ENCODE results near the gene KCNS1.
"Not testable (repeated sequence)": the region's sequence is repeated elsewhere in the genome, so short reads cannot be mapped to it uniquely, and the experiment has no call there.

KCNS1 gene, protein sequence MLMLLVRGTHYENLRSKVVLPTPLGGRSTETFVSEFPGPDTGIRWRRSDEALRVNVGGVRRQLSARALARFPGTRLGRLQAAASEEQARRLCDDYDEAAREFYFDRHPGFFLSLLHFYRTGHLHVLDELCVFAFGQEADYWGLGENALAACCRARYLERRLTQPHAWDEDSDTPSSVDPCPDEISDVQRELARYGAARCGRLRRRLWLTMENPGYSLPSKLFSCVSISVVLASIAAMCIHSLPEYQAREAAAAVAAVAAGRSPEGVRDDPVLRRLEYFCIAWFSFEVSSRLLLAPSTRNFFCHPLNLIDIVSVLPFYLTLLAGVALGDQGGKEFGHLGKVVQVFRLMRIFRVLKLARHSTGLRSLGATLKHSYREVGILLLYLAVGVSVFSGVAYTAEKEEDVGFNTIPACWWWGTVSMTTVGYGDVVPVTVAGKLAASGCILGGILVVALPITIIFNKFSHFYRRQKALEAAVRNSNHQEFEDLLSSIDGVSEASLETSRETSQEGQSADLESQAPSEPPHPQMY

DNA sequence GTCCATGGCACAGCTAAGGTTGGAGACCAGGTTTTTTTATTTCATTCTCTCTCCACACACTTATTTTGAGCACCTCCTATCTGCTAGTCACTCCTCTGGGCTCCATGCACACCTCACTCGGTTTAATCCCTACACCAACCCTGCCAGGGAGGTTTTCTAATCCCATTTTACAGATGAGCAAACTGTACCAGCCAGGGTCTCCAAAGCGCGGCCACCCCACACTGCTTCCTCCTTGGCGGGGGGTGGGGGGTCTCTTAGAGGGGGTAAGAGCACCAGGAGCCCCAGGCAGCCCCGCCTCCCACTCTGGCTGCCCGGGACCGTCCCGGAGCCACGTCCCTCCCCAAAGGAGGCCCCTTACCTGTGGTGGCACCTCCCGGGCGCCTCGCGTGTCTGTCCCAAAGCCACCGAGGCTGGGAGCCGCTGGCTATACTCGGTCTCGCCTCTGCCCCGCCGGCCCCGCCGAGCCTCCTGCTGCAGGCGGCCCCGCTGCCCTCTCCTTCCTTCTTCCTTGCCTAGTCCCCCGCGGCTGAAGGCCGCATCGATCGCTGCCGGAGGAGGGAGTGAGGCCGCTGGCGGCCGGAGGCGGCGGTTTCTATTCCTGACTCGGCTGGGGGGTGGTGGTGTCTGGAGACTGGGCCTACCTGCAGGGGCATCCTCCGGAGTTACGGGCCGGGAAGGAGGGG lies at the start of gene KCNS1:
KCNS1 (minus strand) TSS at position 565 of the 683 bp plus-strand sequence. CDS start 1,891 bp downstream, outside the sequence.
- DNase-seq: no peak

DNA sequence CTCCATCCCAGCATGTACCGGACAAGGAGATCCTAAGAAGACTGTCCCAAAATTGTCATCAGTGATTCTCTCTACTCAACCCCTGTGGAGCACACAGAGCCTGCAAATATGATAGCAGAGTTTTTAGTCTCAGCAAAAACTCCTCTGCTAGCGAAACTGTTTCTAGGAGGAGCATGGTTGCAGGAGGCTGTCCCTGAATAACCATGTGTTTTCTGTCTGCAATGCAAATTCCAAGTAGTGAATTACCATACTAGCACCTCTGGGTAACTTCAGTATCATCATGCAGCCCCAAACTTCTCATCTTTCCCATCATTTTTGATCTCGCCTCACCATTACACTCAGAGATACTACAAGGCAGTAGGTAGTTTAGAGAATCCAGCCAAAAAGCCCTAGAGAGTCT lies 48.1 kb upstream of the KCNS1 start:
- DNase-seq: no peak

DNA sequence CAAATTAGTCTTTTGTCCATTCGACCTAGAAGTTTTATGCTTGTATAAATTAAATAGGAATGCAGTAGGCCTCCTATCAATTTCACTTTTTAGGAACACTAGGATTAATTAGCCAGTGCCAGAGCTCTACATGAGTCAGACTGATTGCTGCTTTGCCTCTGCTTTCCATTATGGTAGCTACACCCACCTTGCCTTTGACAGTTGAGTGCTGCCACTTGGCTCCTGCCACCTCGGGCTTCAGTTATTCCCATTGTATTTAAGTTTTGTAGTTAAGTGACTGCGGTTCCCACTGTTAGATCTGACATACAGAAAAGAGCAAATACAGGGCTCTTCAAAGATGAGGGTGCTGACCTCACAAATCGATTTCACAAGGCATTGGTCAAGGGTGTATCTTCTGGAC lies 39.9 kb upstream of the KCNS1 start:
- DNase-seq: no peak

DNA sequence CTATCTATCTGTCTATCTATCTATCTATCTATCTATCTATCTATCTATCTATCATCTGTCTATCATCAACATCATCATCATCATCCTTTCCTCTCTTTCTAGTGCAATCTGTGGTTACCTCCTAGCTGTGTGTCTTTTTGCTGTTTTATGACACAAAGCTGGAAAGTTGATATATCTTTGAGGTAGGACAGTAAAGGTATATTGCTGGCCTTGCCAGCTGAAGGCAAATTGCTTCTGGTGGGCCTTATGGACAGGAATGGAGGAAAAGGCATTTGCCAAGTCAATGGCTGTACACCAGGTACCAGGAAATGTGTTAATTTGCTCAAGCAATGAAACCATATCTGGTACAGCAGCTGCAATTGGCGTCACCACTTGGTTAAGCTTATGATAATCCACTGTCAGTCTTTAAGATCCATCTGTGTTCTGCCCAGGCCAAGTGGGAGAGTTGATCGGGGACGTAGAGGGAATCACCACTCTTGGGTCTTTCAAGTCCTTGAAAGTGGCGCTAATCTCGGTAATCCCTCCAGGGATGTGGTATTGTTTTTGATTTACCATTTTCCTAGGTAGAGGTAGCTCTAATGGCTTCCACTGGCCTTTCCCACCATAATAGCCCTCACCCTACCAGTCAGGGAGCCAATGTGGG lies 38.9 kb upstream of the KCNS1 start:
- DNase-seq: not testable (repeated sequence)

DNA sequence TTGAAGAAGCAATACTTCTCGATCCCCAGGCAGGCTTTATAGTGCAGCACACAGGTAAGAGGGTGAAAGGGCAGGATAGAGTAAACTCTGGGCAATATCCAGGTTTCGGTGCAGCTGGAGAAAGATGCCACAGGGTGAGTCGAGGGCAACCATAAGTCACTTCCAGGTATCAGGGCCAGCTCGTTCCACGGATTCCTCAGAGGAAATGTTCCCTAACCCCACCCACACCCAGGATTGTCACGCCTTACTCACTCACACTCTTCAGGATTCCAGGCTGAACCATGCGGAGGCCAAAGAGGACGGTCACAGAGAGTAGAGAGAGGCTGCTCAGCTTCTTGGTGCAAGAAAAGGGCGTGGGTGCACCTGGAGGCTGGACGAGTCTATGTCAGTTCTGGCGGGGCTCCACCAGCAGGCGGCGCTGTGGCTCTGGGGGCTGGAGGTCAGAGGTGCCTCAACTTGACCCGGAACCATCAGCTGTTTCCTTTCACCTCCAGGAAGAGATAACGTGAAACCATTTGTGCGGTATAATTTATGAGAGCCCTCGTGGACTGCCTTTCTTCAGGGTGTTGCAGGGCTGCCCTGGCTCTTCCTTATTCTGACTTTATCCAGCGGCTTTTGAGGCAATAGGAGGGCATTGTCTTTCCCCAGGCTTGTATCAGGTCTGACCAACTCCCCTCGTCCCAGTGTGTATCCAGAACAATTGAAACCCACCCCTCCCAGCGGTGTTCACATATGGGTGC lies 37.8 kb upstream of the KCNS1 start:
- peak; percentile 2 for DNase-seq

DNA sequence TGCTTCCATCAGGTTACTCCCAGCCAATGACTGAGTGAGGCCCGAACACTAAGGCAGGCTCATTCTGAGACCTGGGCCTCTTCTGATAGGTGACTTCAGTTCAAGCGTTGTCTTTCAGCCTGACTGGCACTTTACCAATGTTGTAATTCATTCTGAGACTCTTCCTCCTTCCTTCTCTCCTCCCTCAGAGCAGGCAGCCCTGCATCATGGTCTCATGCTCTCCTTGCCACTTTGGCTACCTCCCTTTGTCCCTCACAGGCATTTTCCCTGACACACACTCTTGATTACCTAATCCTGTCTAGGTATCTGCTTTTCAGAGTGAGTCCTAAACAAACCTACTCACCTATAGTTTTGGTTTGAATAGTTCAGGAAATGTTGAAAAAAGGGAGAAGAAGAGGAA lies 36.0 kb upstream of the KCNS1 start:
- DNase-seq: no peak

DNA sequence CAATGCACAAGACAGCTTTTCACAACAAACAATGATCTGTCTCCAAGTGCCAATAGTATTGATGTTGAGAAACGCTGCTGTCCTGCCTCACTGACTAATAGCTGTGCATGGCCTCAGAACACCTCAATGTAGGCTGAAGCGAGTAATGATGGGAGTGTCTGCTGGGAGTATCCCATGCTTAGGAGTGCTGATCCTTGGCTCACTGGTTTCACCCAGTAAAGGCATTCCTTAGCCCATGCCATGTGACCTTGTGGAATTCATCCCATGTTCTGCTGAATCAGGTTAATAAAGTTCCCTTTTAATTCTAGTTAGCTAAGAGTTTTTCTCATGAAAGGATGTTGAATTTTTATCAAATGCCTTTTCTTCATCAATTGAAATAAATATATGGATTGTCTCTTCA lies 27.2 kb upstream of the KCNS1 start:
- DNase-seq: no peak

DNA sequence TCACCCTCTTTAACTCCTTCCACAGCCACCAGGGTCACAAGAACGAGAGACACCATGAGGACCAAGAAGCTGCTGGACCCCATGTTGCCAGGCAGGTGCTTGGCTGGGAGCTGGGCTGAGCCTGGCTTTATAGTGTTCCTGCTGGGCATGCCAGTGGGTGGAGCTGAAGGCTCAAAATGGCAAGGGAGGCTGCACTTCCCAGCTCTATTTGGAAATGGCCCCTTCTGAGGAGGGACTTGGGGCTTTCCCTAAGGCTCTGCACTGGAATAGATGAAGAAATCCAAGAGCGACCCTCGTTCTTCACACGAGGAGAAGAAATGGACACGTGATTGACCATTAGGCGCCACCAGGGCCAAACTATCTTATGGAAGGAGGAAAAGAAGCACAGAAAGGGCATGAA lies 23.4 kb upstream of the KCNS1 start, which contains the start of gene WFDC12:
WFDC12 (minus strand) TSS at position 101 of the 400 bp plus-strand sequence; CDS start at position 83, 18 bp downstream.
- no peak for DNase-seq

DNA sequence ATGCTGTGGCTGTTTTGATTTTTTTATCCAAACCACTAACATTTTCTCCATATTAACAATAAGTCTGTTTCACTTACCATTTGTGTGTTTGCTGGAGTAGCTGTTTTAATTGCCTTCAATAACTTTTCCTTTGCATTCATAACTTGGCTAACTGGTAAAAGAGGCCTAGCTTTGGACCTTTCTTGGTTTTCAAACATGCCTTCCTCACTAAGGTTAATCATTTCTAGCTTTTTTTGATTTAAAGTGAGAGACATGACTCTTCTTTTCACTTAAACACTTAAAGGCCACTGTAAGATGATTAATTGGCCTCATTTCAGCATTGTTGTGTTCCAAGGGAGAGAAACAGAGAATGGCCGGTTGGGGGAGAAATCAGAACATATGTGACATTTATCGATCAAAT lies 20.5 kb upstream of the KCNS1 start:
- DNase-seq: no peak

DNA sequence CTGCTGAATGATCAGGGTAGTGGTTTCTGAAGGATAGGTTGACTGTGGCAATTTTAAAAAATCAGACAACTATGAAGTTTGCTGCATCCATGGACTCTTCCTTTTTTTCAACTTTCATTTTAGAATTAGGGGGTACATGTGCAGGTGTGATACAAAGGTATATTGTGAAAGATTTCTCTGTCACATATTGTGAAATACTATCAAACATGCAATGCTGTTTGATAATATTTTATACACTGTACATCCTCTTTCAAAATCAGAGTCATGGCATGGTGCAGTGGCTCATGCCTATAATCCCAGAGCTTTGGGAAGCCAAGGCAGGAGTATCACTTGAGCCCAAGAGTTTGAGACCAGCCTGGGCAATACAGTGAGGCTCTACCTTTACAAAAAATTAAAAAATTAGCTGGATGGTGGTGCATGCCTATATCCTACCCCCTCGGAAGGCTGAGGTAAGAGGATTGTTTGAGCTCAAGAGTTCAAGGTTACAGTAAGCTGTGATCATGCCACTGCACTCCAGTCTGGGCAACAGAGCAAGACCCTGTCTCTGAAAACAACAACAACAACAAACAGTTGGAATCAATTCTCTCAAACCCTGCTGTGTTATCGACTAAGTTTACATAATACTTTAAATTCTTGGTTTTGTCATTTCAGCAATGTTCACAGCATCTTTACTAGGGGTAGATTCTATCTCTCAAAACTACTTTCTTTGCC lies 18.8 kb upstream of the KCNS1 start:
- DNase-seq: no peak

DNA sequence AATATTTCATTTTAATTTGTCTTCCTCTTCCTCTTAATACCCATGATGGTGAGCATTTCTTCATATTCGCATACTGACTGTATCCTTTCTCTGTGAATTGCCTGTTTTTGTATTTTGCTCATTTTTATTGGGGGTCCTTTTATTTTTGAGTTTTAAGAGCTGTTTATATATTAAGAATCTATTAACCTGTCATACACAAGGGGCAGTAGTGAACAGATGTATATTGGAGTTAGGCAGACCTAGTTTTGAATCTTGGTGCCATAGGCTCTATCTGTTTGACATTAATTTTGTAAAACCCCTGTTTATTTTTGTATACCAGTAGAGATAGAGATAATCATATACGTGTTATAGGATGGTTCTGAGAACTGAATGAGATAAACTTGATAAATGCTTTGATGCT lies 17.1 kb upstream of the KCNS1 start:
- DNase-seq: no peak

DNA sequence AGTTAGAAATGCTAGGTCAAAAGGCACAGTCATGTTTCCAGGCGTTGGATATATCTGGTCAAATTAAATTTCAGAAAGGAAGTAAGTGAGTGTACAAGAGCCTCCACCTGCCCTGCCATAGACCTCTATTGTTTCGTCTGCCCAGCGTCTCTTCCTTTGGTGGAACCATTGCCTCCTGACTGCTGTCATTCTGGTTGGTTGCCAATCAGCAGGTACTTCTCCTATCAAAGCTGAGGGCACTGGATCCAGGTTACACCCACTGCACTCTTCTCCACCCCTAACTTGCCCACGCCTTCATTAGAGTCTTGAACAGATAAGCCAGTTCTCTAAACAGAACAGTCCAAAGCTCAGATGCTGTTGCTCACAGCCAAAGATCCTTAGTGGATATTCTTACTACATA lies 16.7 kb upstream of the KCNS1 start:
- DNase-seq: no peak

DNA sequence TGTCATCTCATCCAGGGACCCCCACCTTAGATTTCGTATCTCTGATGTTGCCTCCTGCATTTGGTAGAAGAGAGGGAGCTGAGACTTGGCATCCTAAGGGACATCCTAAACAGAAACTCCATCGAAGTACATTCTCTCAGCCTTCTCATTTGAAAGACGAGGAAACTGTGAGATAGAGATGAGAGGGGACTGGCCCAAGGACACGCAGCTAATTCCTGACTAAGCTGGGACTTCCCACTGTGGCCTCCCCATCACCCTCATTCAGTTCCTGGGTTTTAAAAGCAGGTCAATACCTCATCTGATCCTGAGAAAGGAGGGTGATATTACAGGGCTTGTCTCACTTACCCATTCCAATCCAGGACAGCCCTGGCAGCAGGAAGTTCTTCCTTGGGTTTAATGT lies 14.9 kb upstream of the KCNS1 start:
- DNase-seq: no peak

DNA sequence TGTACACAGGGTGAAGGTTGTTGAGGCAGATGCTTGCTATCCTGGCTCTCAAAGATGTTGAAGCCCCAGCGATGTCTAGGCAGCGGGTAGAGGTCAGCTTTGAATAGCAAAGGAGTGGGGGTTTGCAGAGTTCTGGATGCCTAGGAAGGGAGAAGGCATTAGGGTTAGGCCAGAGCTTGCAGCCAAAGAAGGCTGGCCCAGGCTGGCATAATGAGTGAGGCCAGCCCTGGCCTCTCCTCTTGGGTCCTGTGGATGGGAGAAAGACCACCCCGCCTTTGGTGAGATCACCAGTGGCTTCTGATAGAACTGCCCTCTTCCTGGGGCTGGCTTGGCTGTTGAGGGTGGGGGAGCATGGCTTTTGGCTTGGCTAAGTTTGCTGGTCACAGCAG lies 14.5 kb upstream of the KCNS1 start:
- DNase-seq: no peak

DNA sequence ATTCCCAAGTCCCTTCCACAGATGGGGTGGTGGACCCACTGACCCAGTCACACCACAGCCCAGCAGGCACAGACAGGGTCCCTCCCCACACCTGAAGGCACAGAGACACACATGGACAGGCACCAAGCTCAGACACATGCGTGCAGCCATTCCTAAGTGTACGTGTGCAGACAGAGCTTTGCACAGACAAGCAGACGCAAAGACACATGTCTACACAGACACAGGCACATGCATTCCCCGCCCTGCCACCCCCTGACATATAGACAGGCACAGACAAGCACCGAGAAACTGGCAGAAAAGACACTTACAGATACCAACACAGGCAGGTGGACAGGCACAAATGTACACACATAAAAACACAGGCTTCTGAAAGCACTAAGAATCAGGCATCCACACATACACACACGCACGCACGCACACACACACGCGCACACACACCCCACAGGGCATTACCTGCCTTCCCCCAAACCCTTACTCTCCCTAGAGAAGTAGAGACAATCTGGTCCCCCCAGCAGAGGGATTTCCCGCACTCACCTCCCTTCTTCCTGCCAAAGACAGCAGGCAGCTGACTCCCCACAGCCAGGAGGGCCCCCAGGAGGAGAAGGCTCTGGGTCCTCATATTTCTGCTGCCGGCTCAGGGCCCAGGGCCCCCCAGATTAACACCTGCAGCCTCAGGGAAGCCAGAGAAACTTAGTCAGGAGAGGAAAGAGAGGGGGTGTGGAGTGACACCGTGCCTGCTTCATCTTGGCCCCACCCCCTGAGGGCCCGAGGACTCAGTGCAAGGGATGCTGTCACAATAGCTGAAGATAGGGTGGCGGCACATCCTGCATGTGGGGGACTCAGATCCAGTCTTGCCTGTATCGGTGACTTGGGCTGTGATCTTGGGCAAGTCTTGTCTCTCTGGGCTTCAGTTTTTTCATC lies 13.8 kb upstream of the KCNS1 start, which contains the start of gene WFDC5:
WFDC5 (minus strand) TSS at position 710 of the 921 bp plus-strand sequence; CDS start at position 619, 91 bp downstream.
- DNase-seq: no peak

DNA sequence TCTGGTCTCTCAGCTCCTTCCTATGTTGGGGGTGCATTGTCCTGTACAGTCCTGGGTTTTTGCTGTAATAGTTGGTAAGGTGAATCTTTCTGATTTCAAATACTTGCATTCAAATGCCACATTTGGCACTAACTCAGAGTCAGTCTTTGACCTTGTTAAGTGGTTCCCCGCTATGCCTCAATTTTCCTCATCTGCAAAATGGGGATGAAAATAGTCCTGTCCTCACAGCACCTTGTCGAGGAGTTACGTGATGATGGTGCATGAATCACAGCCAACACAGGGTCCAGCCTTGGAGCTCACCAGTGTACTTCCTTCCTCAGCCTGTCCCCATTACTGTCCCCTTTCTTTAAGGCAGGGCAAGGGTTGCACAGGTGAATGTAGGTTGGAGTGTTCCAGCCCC lies 12.9 kb upstream of the KCNS1 start:
- no peak for DNase-seq

DNA sequence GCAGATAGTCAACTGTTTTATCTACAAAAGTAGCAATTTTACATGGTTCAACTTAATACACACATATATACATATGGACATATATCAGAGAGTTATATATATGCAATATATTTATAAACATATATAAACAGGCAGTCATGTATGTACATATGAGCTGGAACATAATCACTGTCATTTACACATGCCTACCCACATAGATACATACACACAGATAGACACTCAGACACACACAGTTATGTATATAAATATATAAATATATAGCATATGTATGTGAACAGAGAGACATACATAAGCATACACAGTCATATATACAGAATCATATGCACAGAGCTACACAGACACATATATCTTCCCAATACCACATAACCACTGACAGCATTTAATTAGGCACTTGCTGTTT lies 11.8 kb upstream of the KCNS1 start:
- no peak for DNase-seq

DNA sequence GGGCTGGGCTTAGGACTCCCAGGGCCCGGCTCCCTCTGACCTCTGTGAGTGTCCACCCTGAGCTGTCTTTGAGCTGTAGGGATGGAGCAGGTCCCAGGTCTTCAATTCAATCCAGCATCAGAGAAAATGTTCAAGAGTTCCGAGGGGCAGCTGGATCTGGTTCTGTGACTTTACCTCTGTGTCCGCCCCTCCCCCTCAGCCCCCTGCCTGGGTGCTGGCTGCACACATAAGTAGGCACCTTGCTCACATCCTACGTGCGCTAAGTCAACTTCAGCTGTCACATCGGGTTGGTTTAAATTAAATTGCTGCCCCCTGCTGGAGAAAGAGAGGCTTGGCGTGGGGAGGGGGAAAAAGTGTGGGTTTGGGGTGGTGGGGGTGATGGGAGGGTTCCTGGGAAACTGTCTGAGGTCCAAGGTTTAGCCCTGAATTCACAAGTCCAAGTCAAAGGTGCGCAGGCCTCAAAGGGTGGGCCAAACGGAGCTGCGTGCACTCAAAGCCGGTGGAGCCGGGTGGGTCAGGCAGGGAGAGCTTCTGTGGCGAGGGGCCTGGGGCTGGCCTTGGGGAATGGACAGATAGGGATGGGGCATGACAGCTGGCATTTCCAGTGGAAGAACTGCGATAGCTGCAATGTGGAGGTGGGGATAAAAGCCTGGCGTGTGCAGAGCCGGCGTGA lies 11.0 kb upstream of the KCNS1 start:
- no peak for DNase-seq

DNA sequence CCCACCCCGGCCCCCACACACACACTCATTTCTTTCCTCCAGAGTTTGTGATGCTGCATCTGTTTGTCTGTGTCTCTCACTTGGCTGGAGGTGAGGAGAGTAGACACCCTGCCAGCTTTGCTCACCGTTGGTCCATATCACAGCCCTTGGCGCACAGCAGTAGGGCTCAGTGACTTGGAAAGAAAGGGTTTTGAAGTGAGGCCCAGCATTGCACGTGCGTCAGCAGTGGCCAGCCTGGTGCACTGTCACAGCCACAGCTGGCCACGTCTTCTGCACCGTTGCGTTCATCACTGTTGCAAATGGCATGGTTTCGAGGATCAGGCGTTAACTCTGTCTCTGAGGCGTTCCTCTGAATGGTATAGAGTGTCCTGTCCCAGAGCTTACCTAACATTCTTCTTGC lies 10.4 kb upstream of the KCNS1 start:
- DNase-seq: no peak

DNA sequence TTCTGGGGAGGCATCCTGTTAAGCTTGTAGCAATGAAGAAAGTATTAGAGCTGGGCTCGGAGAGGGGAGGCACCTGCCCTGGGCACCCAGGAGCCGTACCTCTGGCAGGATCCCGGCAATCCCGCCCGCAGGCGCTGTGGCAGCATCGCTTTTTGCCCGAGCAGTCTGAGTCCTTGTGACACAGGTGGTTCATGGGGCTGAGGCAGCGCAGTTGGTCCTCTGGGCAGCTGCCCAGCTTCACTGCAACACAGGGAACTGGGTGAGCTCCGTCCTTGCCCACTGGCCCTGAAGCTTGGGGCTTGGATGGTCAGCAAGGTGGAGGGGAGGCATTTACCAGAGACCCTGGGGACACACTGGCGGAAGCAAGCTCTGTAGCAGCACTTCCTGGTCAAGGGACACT lies 9.4 kb upstream of the KCNS1 start:
- DNase-seq: no peak
